NCI-H2227 treated with DMSO at 0.1 percent for 48 hours (cell line): ENCODE data around the gene TENT5C.
A peak's percentile ranks its signal among the peaks of the same experiment; 100 is the strongest.
"Not testable (repeated sequence)": the region's sequence is repeated elsewhere in the genome, so short reads cannot be mapped to it uniquely, and the experiment has no call there.

Experiments
- DNase-seq: peaks from one replicate; lab custom pipeline; 2025; lab: John Stamatoyannopoulos, UW

Gene TENT5C

DNA sequence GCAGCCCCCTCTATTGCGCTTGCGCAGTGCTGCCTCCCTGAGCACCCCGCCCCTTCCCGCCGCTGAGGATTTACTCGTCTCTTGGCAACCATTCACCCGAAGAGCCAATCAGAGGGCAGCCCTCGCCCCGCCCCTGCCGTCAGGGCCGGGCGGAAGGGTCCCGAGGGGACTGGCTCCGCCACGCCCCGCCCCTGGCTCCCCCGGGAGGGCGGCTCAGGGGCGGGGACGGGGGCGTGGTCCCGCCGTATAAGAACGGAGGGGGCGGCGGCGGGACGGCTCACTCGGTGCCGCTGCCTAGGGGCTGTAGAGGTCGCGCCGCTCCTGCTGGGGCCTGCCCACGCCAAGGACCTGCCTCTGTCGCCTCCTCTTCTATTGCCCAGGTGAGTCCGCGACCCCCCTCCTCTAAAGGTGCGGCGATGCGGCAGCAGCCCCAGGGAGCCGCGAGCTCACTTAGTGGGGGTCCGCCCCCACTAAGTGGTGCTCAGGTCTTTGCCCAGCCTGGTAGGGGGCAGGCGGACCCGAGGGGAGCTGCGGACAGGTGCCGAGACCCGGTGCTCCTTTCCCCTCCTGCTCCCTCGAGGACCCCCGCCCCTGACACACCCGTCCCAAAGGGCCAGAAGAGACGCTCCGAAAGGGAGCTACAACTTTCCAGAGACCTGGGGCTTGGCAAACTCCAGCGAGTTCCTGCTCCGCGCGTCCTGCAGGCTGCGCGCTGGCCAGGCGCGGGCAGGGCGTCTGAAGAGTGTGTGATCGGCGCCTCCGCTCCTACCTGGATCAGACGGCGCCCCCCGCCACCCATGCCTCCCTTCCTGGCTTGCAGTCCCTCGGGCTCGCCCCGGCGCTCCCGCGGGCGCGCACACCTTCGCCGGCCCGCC is at the start of gene TENT5C:
Gene TENT5C (plus strand): TSS at position 275 of the 875 bp plus-strand sequence. CDS start 16,821 bp downstream, outside the sequence.
- peak; percentile 97 for DNase-seq

DNA sequence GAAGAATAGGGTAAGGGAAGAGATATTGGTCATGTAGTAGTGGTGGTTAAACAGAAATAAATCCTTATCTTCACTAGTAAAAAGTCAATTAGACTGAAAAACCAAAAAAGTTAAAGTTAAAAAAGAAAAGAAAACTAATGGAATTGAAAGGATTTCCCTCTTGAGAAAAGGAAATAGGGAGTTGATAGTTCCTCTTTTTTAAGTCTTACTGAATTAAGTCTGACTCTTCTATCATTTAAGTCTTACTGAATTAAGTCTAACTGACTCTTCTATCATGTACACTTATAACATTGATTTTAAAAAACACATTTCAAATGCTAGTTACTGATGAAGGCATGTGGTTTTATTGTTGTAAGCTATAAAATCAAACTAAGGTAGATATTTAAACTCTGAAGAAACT is 49.5 kb upstream of the TENT5C start:
- DNase-seq: no peak

DNA sequence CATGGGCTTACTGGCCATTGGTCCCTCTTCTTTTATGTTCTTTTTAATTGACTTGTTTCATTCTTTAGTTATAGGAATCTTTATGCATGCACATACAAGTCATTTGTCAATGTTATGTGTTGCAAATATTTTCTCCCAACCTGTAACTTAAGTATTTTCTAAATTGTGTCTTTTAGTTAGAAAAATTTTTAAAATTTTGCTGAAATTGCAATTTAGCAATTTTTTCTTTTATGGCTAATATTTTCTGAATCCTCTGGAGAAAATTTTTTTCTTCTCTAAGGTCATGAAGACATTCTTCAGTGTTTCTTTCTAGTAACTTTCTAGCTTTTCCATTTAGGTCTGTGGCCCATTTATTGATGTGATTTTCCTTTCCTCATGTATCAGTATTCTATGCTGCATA is 48.9 kb upstream of the TENT5C start:
- no peak for DNase-seq

DNA sequence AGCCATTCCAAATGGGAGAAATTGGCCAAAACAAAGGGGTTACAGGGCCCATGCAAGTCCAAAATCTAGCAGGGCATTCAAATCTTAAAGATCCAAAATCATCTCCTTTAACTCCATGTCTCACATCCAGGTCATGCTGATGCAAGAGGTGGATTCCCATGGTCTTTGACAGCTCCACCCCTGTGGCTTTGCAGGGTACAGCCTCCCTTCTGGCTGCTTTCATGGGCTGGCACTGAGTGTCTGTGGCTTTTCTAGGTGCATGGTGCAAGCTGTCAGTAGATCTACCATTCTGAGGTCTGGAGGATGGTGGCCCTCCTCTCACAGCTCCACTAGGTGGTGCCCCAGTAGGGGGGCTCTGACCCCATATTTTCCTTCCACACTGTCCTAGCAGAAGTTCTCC is 47.4 kb upstream of the TENT5C start:
- DNase-seq: not testable (repeated sequence)

DNA sequence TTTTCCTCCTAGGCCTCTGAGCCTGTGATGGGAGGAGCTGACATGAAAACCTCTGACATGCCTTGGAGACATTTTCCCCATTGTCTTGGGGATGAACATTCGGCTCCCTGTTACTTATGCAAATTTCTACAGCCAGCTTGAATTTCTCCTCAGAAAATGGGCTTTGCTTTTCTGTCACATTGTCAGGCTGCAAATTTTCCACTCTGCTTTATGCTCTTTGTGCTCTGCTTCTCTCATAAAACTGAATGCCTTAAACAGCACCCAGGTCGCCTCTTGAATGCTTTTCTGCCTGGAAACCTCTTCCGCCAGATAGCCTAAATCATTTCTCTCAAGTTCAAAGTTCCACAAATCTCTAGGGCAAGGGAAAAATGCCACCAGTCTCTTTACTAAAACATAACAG is 46.7 kb upstream of the TENT5C start:
- DNase-seq: no peak

DNA sequence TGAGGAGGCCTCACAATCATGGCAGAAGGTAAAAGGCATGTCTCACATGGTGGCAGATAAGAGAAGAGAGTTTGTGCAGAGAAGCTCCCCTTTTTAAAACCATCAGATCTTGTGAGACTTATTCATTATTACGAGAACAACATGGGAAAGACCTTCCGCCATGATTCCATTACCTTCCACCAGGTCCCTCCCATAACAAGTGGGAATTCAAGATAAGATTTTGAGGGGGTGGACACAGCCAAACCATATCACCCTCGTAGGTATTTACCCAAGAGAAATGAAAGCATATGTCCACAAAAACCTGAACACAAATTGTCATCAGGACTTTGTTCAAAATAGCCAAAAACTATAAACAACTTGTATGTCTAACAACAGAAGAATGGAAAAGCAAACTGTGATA is 45.9 kb upstream of the TENT5C start:
- no peak for DNase-seq

DNA sequence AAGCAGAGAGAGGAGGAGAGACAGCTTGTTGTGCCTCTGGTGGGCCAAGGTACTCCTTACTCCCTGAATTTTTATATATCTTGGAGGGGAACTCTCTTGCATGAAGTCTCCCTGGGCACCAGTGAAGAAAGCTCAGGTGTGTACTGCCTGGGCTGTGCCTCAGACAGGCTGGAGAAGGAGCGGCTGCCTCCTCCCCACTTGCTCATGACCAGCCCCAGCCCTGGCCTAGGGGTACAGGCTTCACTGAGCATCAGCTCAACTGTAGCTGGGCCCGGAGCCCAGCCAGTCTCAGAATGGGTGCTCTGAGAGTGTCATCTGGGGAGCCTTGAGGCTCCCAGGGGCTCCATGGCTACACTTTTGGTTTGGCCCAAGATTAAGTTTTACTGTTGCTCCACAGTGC is 44.8 kb upstream of the TENT5C start:
- no peak for DNase-seq

DNA sequence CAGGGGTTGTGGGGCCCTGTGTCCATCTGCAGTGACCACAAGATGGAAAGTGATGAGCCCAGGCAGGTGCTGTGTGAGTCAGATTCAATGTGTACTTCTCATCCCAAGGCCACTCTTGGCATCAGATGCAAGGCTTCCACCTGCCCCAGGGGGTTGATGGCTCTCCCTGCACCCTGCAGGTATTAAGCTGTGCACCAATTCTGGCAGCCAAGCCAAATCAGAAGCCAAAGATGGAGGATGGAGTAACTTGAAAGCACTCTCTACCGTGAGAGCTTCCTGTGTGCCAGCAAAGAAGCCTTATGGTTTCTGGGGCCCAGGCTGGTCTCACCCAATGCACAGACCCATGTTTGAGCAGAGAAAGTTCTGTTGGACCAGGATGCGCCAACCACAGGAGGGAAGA is 44.3 kb upstream of the TENT5C start:
- DNase-seq: no peak

DNA sequence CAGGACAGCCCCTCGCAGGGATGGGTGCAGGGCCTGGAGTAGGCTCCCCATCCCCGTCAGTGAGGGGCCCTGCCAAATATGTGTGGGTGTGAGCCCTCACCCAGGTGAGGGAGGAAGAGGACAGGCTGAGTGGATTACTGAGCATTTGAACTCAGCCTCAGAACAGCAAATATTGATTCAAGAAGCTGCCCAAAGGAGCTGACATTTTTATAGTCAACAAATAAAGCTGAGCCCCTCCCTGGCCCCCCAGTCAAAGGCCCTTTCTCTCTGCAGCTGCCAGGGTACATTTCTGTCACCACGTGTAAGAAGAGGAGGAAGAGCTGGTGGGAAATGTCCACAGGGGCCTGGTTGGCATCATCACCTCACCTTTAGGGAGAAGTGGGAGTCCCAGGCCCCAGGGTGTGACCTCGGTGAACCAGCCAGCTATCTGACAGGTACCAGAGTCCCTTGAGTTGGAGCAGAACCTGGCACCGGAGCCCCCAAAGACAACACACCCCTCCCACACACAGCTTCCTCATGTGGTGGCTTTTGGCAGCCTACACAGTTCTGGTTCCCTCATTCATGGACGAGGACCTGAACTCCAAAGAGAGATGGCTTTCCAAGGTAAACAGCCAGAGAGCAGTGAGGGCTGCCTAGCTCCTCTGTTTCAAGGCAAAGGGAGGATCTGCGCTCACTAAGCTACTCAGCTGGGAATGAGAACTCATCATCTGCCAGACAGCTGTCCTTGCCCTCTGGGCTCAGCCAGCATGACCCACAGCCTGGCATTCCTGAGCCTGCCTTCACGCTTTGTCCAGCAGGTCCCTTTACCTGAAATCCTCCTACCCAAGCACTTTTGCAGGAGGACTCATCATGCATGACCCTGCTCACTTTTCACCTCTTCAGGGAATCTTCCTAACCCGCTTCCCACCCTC is 43.0 kb upstream of the TENT5C start:
- DNase-seq: no peak

DNA sequence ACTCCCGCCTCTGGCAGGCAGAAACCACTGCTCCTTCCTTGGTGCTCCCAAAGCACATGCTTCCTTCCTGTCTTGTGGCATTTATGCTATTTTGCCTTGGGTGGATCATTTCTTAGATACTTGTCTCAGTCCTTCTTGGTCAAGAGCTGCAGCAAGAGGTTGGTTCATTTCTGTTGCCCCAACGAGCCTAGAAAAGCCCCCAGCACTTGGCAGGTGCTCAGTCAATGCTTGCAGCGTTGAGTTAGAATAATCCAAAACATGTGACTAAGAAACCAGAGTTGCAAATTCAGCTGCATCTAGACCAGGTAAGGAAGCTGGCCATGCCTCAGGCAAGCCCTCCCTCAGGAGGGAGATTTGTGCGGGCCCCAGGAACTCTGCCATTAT is 42.4 kb upstream of the TENT5C start:
- DNase-seq: no peak

DNA sequence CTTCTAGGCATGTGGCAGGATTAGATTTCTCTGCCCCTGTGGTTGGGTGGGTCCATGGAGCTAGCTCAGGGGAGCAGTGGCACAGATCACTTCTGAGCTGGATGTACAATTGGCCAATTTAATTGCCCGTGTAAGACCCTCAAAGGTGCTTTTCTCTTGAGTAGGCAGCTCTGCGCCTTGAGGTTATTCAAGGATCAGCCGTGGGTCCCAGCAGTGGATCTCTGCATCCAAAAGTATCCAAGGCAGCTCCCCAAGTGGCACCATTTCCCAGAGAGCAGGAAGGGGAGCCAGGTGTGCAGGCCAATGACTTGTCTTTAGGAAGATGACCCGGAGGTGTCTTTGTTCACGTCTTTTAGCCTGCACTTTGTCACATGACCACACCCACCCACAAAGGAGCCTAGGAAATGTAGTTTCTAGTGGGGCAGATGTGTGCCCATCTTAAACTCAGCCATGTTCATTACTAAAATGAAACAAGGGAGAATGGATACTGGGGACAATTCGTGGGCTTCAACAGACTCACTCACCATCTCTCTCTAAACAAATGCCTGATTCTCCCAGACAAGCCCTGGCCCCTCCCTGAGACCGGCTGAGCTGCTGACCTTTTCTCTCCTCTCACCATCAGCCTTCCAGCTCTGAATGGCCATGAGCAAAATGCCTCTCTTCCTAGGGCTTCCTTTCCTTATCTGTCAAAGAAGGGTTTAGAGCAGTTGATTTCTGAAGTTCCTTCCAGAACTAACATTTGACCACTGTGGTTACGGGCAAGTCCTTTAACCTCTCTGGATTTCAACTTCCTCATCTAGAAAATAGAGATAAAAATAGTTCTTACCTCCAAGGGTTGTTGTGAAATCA is 41.4 kb upstream of the TENT5C start:
- DNase-seq: no peak

DNA sequence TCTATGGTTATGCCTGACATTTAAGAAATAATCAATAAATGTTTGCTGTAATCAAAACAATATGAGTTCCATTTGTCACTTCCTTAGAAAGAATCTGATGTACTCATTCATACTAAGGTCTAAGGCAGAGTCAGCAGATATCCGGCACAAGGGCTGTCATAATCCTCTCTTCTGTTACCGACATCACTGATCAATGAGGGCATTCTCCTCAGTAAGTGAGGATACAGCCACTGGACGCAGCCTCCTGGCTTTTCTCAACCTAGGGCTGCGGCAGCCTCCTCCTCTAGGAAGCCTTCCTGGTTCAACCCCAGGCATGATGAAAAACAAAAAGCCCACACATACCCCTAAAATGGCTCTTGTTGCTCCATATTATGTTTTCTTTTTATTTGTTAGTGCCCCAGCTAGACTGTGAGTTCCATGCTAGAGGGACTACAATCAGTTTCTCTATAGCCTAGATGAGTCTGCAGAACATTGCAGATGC is 40.7 kb upstream of the TENT5C start:
- DNase-seq: no peak

DNA sequence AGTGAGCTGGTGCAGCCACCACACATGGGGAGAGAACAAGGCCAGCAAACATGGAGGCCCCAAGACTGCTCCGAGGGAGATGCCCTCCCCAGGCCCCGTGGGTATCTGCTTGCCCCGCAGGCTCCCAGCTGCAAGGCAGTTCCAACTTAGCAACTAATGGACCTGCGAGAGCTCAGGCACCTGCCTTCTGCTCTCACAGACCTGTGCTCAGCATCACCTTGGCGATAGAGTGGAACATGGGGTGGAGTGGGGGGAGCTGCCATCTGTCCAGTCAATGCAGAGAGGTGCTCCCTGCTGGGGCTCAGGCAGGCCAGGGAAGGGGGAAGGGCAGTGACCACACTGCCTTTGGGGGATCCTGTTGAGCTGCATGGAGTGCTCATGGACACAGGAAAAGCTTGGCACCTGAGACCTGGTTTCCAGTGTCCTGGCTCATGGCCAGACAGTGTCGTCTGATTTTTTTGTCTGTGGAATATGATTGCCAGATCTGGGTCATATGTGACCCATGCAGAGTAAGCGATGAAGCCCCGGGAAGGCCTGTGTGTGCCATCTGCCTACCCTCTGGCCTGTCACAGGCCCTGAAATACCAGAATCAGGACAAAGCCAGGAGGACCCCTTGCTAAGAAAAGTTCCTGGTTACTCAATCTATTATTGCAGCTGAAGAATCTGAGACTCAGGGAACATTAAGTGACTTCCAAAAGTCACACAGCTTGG is 39.9 kb upstream of the TENT5C start:
- DNase-seq: no peak

DNA sequence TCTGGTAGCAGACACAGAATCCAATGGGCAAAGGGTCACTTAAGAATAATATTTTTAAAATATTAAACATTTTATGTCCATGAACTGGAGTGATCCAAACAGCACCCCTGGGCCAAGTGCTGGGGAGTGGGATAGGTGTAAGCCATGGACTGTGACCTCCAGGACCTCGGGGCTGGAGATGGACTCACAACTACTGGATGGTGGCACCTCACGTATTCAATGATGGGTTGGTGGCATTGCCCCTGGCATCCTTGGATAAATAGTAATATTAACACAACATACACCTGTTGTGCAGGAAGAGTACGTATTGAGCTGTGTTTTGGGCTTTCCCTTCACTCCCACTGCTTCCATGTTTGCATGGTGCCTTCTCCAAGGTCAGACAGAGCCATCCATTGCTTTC is 39.3 kb upstream of the TENT5C start:
- no peak for DNase-seq

DNA sequence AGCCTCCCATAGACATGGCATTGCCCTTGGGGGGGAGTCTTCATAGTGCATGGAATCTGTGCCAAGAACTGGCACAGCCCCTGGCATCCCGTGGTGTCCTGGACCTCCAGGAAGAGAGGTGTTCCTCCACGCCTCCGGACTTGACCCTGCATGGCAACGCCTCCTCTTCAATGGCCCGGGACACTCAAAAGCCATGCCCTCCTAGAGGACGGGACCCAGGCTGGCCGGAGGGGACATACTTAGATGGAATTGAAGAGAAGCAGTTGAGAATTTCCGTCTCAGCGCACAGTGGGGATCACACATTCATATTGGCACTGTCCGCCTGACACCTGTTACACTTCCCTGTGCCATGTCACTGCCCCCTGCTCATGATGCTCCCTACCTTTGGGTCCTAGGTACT is 38.4 kb upstream of the TENT5C start:
- no peak for DNase-seq

DNA sequence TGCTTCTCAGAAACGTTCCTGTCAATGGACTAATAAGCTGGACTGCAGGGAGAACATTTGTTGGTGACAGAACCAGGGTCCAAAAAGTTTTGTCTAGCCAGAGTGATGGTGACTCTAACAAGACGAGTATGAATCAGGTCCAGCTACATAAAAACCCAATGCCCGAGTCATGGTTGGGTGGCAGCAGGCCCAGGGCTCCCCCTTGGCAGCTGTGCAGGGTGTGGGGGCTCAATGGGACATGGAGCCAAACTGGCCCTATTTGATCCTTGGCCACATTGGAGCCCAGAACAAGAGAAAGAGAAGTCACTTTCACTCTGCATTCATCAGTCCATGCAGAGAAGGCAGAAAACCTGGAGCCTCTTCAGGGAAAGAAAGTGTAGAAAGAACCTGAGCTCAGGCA is 37.9 kb upstream of the TENT5C start:
- no peak for DNase-seq

DNA sequence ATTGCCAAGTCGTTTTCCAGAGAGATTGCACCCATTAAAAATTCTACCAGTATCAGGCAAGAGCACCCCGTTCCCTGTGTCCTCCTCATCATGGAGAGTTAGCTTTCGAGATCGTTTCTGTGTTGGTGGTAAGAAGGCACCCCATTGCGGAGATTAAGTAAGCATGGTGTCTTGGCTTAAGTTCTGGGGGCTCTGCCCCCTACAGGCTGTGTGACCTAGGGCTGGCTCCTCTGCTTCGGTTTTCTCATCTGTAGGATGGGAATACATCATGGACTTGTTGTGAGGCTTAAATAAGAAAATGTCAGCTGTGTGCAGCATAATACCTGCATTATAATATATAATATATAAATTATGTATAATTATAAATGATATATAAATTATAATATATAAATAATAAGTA is 36.8 kb upstream of the TENT5C start:
- DNase-seq: no peak

DNA sequence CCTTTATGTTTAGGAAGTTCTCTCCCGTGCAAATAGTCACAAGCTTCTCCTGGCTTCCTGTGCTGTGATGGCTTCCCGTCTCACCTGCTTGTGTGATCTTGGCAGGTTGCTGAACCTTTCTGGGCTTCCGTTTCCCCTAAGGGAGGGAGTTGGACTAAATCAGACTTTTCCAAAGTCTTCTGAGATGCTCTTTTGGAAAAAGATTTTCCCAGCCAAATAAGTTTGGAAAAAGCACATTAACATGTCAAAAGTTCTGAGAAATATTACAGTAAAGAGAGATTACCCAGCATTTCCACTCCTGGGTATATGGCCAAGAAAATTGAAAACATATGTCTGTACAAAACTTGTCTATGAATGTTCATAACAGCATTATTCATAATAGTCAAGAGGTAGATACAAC is 36.0 kb upstream of the TENT5C start:
- no peak for DNase-seq

DNA sequence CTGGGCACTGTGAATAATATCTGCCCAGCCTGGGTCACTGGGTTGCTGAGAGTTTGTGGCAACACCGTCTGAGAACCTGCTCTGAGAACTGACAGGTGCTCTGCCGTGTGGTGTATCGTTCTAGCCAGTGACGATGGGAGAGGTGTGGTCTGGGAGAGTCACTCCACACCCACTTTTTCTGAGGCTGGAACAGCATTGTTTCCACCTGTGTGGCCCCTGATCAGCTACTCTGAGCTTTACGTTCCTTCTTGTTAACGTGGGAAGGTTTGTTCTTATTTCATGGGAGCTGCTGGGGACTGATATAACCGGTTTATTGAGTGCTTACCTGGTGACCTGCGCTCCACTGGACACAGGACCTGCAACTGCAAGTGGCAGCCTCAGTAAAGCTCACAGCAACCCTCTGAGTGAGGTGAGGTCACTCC is 34.8 kb upstream of the TENT5C start:
- DNase-seq: no peak

DNA sequence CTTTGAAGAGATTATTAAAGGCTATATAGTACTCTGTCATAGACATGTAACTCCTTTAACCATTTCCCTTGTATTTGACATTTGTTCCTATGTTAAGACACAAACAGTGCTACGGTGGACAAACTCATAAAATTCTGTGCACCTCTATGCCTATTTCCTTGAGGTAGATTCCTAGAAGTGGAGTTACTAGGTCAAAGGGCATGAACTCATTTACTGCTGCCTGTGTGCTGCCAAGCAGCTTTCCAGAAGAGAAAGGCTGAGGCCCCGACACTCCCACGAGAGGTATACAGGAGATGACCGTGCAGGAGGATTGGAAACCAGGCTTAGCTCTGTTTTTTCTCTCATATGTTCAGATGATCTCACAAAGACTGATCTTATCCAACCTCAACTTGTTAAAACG is 34.4 kb upstream of the TENT5C start:
- DNase-seq: no peak

DNA sequence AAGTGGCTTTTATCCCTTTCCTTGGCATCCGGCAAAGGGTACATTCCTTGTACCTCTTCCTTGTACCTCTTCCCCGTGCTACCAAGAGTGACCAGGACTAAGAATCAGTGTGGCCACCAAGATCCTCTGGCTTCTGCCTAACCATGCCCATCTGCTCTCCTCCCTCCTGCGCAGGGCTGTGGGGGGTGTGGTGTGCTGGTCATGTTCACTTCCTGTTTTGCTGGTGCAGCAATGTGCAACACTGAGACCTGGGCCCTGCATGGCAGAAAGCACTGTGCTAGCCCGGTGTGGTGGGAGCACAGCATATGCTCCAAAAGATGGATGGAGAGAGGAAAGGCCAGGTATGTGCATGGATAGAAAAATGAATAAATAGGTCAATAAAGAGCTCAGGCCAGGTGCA is 33.3 kb upstream of the TENT5C start:
- no peak for DNase-seq
